ENCODE data around the gene TLK2.
"Not testable (repeated sequence)": the region's sequence is repeated elsewhere in the genome, so short reads cannot be mapped to it uniquely, and the experiment has no call there.

TLK2 gene

DNA sequence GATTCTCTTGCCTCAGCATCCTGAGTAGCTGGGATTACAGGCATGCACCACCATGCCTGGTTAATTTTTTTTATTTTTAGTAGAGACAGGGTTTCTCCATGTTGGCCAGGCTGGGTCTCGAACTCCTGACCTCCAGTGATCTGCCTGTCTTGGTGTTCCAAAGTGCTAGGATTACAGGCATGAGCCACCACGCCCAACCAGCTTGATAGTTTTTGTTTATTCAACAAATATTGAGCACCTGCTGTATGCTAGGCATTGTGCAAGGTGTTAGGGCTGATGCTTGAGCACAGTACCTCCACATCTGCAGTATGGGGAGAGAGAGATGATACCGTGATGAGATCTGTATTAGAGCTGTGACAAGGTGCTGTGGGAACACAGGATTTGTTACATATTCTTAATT, 3.9 kb downstream of the TLK2 start:
- DNase-seq (ENCODE audit: extremely low read depth in 1 of 2, low read depth in 1 of 2): not testable (repeated sequence)

DNA sequence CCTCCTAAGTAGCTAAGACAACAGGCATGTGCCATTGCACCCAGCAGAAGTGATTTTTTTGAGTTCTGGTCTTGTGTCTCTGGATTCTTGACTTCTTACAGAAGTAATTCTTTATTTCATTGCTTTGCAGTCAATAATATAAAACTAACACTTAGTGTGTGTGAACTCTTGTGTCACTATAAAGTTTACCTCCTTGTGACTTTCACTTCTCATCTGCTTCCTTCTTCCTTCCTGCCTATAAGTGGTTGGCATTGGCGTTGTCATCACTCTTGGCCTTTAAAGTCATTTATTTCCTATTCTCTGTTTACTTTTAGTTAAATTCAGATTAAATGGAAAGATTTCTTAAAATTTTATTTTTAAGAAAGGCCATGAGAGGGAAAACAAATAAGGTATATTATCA, 12.4 kb downstream of the TLK2 start:
- not testable (repeated sequence) for DNase-seq (ENCODE audit: extremely low read depth in 1 of 2, low read depth in 1 of 2)

DNA sequence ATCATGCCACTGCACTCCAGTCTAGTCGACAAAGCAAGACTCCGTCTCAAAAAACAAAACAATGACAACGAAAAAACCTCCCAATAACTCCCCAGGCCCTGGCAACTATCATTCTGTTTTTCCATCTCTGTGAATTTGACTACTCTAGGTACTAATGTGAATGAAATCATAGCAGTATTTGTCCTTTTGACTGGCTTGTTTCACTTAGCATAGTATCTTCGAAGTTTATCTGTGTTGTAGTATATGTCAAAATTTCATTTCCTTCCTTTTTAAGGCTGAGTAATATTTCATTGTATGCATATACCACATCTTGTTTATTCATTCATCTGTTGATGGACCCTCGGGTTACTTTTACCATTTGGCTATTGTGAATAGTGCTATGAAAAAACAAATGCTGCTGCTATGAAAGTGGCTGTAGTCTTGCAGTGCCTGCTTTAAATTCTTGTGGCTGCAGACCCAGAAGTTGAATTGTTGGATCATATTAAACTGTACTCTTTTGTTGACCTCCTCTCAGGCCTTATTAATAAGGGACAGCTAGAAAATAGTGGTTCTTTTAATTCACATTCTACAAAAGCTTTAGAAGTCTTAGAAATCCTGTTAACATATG, 14.5 kb downstream of the TLK2 start:
- DNase-seq (ENCODE audit: extremely low read depth in 1 of 2, low read depth in 1 of 2): not testable (repeated sequence)

- DNase-seq (ENCODE audit: extremely low read depth in 1 of 2, low read depth in 1 of 2): not testable (repeated sequence)
Observed at GRCh38 chr17:62494073-62494472, 15.4 kb downstream of the TLK2 start.

- DNase-seq (ENCODE audit: extremely low read depth in 1 of 2, low read depth in 1 of 2): not testable (repeated sequence)
Observed at GRCh38 chr17:62496344-62496743, 17.7 kb downstream of the TLK2 start.

GRCh38 chr17:62498796-62499195, 20.2 kb downstream of the TLK2 start:
- not testable (repeated sequence) for DNase-seq (ENCODE audit: extremely low read depth in 1 of 2, low read depth in 1 of 2)

- DNase-seq (ENCODE audit: extremely low read depth in 1 of 2, low read depth in 1 of 2): not testable (repeated sequence)
Observed at GRCh38 chr17:62500463-62500862, 21.8 kb downstream of the TLK2 start.

- DNase-seq (ENCODE audit: extremely low read depth in 1 of 2, low read depth in 1 of 2): not testable (repeated sequence)
Observed at GRCh38 chr17:62504857-62505256, 26.2 kb downstream of the TLK2 start.

GRCh38 chr17:62507191-62507836, 28.7 kb downstream of the TLK2 start:
- DNase-seq (ENCODE audit: extremely low read depth in 1 of 2, low read depth in 1 of 2): not testable (repeated sequence)

DNA sequence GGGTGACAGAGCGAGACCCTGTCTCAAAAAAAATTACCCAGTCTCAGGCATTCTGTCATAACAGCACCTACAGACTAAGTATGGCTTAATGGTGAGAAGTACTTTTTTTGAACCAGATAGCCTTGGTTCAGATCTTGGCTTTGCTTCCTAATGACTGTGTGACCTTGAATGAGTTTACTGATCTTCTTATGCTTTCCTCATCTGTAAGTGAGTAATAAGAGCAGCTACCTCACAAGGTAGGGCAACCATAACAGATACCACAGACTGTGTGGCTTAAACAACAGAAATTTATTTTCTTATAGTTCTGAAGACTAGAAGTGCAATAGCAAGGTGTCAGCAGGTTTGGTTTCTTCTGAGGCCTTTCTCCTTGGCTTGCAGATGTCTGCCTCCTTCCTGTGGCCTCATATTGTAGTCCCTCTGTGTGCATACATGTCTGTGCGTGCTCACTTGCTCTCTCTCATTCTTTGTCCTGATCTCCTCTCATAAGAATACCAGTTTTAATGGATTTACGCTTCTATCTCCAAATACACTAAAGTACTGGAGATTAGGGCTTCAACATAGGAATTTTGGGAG, 31.7 kb downstream of the TLK2 start:
- not testable (repeated sequence) for DNase-seq (ENCODE audit: extremely low read depth in 1 of 2, low read depth in 1 of 2)

GRCh38 chr17:62511014-62511413, 32.4 kb downstream of the TLK2 start:
- not testable (repeated sequence) for DNase-seq (ENCODE audit: extremely low read depth in 1 of 2, low read depth in 1 of 2)

DNA sequence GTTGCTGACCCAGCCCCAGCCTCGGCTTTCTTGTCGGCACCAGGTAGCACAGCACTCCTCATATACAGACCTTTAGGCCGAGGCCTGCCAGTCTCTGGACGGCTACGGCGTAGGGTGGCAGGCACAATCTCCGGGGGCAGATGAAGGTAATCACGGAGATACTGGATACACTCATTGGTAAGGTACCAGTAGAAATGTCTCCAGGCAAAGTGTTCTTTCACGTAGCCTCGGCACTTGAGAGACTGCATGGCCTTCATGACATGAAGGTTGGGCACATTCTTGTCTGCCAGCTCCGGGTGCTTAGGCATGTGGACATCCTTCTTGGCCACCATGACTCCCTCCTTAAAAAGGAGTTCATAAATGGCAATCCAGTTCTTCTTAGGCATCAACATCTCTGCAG, 37.8 kb downstream of the TLK2 start:
- DNase-seq (ENCODE audit: extremely low read depth in 1 of 2, low read depth in 1 of 2): not testable (repeated sequence)

GRCh38 chr17:62521295-62521694, 42.7 kb downstream of the TLK2 start:
- not testable (repeated sequence) for DNase-seq (ENCODE audit: extremely low read depth in 1 of 2, low read depth in 1 of 2)

GRCh38 chr17:62524077-62524476, 45.5 kb downstream of the TLK2 start:
- DNase-seq (ENCODE audit: extremely low read depth in 1 of 2, low read depth in 1 of 2): not testable (repeated sequence)

- DNase-seq (ENCODE audit: extremely low read depth in 1 of 2, low read depth in 1 of 2): not testable (repeated sequence)
Observed at GRCh38 chr17:62525317-62525716, 46.7 kb downstream of the TLK2 start.

- not testable (repeated sequence) for DNase-seq (ENCODE audit: extremely low read depth in 1 of 2, low read depth in 1 of 2)
Observed at GRCh38 chr17:62530936-62531335, 52.3 kb downstream of the TLK2 start.

DNA sequence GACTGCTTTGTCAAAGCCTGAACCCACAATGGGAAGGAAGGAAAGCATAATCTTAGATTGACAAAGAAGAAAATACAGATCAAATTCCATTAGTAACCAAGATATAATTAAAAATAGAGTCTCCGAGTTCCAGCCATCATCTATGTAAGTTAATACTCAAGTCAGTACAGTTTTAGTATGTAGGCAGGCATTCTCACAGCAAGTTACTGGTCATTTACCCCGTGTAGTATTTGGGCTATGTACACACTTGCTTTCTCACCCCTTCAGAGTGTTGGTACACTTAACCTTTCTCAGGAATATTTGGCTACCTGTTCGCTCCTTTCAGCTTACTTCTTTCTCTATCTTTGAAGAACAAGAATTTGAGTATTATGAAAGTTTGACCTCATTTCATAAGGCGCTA, 57.9 kb downstream of the TLK2 start:
- DNase-seq (ENCODE audit: extremely low read depth in 1 of 2, low read depth in 1 of 2): not testable (repeated sequence)

DNA sequence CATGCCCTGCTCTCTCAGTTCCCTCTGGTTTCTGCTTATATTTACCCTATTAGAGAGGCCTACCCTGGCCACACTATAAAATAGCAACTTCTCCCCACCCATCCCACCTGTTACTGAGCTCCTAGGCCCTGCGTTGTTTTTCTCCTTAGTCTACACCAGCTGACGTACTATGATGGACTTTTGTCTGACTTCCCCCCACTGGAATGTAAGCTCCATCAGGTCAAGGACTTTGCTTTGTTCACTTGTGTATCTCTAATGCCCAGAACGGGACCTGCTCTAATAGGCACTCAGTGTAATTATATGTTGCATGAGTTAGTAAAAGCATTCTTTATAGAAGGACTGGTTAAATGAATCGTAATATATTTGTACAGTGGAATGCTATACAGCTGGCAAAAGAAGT, 62.4 kb downstream of the TLK2 start:
- not testable (repeated sequence) for DNase-seq (ENCODE audit: extremely low read depth in 1 of 2, low read depth in 1 of 2)

DNA sequence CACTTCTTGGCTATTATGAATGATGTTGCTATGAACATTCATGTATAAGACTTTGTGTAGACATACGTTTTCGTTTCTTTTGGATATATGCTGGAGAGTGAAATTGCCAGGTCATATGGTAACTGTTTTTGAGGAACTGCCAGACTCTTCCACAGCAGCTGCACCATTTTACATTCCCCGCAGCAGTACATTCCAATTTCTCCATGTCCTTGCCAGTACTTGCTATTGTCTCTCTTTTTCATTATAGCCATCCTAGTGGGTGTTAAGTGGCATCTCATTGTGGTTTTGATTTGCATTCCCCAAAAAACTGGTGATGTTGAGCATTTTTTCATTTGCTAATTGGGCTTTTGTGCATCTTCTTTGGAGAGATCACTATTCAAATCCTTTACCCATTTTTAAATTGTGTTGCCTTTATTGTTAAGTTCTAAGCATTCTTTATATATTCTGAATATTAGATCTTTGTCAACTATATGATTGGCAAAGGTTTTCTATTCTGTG, 64.7 kb downstream of the TLK2 start:
- DNase-seq (ENCODE audit: extremely low read depth in 1 of 2, low read depth in 1 of 2): not testable (repeated sequence)

GRCh38 chr17:62546066-62546465, 67.4 kb downstream of the TLK2 start:
- not testable (repeated sequence) for DNase-seq (ENCODE audit: extremely low read depth in 1 of 2, low read depth in 1 of 2)

DNA sequence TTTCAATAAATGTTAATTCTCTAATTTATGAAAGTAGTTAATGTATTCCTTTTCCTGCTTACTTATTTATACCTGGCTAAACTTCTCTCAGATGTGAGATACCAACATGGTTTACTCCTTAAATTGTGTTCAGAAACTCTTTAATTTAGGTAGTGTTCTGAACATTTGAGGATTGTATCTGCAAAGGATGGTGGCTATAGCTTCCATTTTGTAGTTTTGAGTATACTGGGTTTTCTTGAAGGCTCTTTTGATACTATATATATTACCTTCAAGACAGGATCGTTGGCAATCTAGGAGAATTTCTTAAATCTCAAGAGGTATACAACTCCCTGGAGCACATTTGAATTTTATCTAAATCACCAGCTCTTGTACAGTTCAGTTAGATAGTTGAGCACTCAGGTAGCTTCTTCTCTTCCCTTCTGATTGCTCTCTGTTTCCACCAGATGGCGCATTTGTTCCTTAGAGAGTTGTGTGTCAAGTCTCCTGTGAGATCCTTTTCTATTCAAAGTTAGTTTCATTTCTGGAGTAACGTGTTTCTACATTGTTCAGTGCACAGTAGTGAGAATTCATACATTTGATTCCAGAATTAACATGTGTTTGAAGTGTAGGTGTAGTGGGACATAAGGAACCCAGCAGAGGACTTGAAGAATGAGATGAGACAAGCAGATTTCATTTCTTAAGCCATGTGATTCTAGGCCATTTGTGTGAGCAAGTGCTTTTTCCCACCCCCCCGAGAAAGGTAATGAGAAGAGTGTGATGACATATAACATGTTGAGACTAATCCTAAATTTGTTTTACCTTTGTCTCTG, 74.4 kb downstream of the TLK2 start:
- DNase-seq (ENCODE audit: extremely low read depth in 1 of 2, low read depth in 1 of 2): not testable (repeated sequence)

Measured in stimulated activated CD8-positive, alpha-beta memory T cell treated with anti-CD3 and anti-CD28 coated beads, Interleukin-7, amount 100 ng/mL, for 48 hours (primary cell).